ENCODE measurements around the gene DOCK4. TPM values are rescaled to one million over a fixed set of nuclear protein-coding genes. Genes with fewer than 3 reads are reported as not detected.

Gene DOCK4
- polyA plus RNA-seq, 3 donors, result 20.5 to 27.6 (median 24.6) TPM

- peak in 1 of 11 donors; percentile 24 for DNase-seq (ENCODE audit: extremely low read depth in 1 of 11, low read depth in 9 of 11, low spot score in 4 of 11)
Measured at GRCh38 chr7:111866787-111867186, 339.4 kb downstream of the DOCK4 start.

- DNase-seq (ENCODE audit: extremely low read depth in 1 of 11, low read depth in 9 of 11, low spot score in 4 of 11), result no peak
Measured at GRCh38 chr7:111865430-111865829, 340.8 kb downstream of the DOCK4 start.

GRCh38 chr7:111864291-111864976 lies 341.8 kb downstream of the DOCK4 start:
- DNase-seq (ENCODE audit: extremely low read depth in 1 of 11, low read depth in 9 of 11, low spot score in 4 of 11), result no peak

GRCh38 chr7:111863269-111863668 lies 342.9 kb downstream of the DOCK4 start:
- DNase-seq (ENCODE audit: extremely low read depth in 1 of 11, low read depth in 9 of 11, low spot score in 4 of 11), result no peak

GRCh38 chr7:111860248-111860647 lies 346.0 kb downstream of the DOCK4 start:
- DNase-seq (ENCODE audit: extremely low read depth in 1 of 11, low read depth in 9 of 11, low spot score in 4 of 11), result no peak

GRCh38 chr7:111858331-111858730 lies 347.9 kb downstream of the DOCK4 start:
- no peak for DNase-seq (ENCODE audit: extremely low read depth in 1 of 11, low read depth in 9 of 11, low spot score in 4 of 11)

GRCh38 chr7:111855842-111856227 lies 350.4 kb downstream of the DOCK4 start:
- no peak for DNase-seq (ENCODE audit: extremely low read depth in 1 of 11, low read depth in 9 of 11, low spot score in 4 of 11)

GRCh38 chr7:111855161-111855841 lies 350.9 kb downstream of the DOCK4 start:
- DNase-seq (ENCODE audit: extremely low read depth in 1 of 11, low read depth in 9 of 11, low spot score in 4 of 11), result peak in 1 of 11 donors; percentile 35

GRCh38 chr7:111853201-111853990 lies 352.8 kb downstream of the DOCK4 start:
- DNase-seq (ENCODE audit: extremely low read depth in 1 of 11, low read depth in 9 of 11, low spot score in 4 of 11), result no peak

GRCh38 chr7:111852081-111852480 lies 354.1 kb downstream of the DOCK4 start:
- DNase-seq (ENCODE audit: extremely low read depth in 1 of 11, low read depth in 9 of 11, low spot score in 4 of 11), result no peak

- no peak for DNase-seq (ENCODE audit: extremely low read depth in 1 of 11, low read depth in 9 of 11, low spot score in 4 of 11)
Measured at GRCh38 chr7:111846898-111847297, 359.3 kb downstream of the DOCK4 start.

GRCh38 chr7:111845853-111846252 lies 360.3 kb downstream of the DOCK4 start:
- DNase-seq (ENCODE audit: extremely low read depth in 1 of 11, low read depth in 9 of 11, low spot score in 4 of 11), result no peak

- DNase-seq (ENCODE audit: extremely low read depth in 1 of 11, low read depth in 9 of 11, low spot score in 4 of 11), result no peak
Measured at GRCh38 chr7:111844904-111845671, 361.1 kb downstream of the DOCK4 start.

GRCh38 chr7:111842491-111842890 lies 363.7 kb downstream of the DOCK4 start:
- DNase-seq (ENCODE audit: extremely low read depth in 1 of 11, low read depth in 9 of 11, low spot score in 4 of 11), result no peak

GRCh38 chr7:111841596-111842205 lies 364.5 kb downstream of the DOCK4 start:
- no peak for DNase-seq (ENCODE audit: extremely low read depth in 1 of 11, low read depth in 9 of 11, low spot score in 4 of 11)

GRCh38 chr7:111840528-111840927 lies 365.7 kb downstream of the DOCK4 start:
- no peak for DNase-seq (ENCODE audit: extremely low read depth in 1 of 11, low read depth in 9 of 11, low spot score in 4 of 11)

GRCh38 chr7:111839261-111839660 lies 366.9 kb downstream of the DOCK4 start:
- no peak for DNase-seq (ENCODE audit: extremely low read depth in 1 of 11, low read depth in 9 of 11, low spot score in 4 of 11)

- DNase-seq (ENCODE audit: extremely low read depth in 1 of 11, low read depth in 9 of 11, low spot score in 4 of 11), result no peak
Measured at GRCh38 chr7:111836592-111836991, 369.6 kb downstream of the DOCK4 start.

GRCh38 chr7:111835066-111835465 lies 371.1 kb downstream of the DOCK4 start:
- no peak for DNase-seq (ENCODE audit: extremely low read depth in 1 of 11, low read depth in 9 of 11, low spot score in 4 of 11)
